Activated CD4-positive, alpha-beta T cell treated with anti-CD3 and anti-CD28 coated beads, Interleukin-2, amount 50 U/mL, for 1 hour (primary cell): ENCODE measurements around the gene CRELD2.

Experiments
- DNase-seq: peaks from one replicate; pipeline ENCODE4 v3.0.0-alpha.2; 2020

Gene CRELD2

GRCh38 chr22:49970528-49971231 is 52.2 kb downstream of the CRELD2 start:
- peak; percentile 94 for DNase-seq

- no peak for DNase-seq
Observed at GRCh38 chr22:49971232-49972162, 53.1 kb downstream of the CRELD2 start.

- DNase-seq = no peak
Observed at GRCh38 chr22:49972163-49973017, 54.0 kb downstream of the CRELD2 start.

GRCh38 chr22:49973018-49973961 is 54.9 kb downstream of the CRELD2 start:
- no peak for DNase-seq

- no peak for DNase-seq
Observed at GRCh38 chr22:49975543-49976389, 57.3 kb downstream of the CRELD2 start.

- no peak for DNase-seq
Observed at GRCh38 chr22:49976439-49977175, 58.2 kb downstream of the CRELD2 start.
